ENCODE measurements around the gene COMT. TPM values are rescaled to one million over a fixed set of nuclear protein-coding genes. Genes with fewer than 3 reads are reported as not detected.

Gene COMT
- total RNA-seq, 1 donor from 2014 or later: 49.0 TPM

DNA sequence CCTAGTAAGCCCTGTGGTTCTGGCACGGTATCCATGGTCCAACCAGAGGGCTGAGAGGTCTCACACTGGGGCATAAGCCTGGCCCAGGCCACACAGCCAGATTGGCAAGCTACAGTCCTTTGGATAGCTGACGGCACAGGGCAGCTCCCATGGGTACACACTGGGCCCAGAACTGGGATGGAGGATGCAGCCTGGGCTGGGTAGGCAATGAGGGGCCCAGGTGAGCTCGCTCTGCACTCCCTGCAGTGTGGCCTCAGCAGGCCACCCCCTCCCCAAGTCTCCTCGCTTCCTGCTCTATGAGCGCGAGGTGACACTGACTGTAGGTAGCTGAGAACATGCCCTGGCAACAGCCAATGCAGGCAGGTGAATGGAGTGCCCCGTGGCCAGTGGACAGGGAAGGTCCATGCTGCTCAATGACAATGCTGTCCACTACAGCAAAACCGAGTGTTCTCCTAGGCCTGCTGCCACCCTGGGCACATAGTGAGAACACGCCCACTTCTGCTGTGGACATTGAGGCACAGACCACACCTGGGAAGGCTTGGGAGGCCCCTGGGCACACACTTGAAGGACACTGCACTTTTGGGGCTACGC lies 71.3 kb downstream of the COMT start:
- no peaks in the 10 kb centered on the region for H3K9me3 Mint-ChIP-seq (ENCODE audit: unreplicated experiment)
- H3K4me3 Mint-ChIP-seq (ENCODE audit: unreplicated experiment): no peak overlapping the region
- H3K4me1 Mint-ChIP-seq (ENCODE audit: unreplicated experiment): peaks cover 2% of the 10 kb centered on the region
- DNase-seq (ENCODE audit: low spot score): no peak
- peaks cover 8% of the 10 kb centered on the region for H3K27me3 Mint-ChIP-seq (ENCODE audit: unreplicated experiment)
- TF ChIP-seq, protein P1, sequence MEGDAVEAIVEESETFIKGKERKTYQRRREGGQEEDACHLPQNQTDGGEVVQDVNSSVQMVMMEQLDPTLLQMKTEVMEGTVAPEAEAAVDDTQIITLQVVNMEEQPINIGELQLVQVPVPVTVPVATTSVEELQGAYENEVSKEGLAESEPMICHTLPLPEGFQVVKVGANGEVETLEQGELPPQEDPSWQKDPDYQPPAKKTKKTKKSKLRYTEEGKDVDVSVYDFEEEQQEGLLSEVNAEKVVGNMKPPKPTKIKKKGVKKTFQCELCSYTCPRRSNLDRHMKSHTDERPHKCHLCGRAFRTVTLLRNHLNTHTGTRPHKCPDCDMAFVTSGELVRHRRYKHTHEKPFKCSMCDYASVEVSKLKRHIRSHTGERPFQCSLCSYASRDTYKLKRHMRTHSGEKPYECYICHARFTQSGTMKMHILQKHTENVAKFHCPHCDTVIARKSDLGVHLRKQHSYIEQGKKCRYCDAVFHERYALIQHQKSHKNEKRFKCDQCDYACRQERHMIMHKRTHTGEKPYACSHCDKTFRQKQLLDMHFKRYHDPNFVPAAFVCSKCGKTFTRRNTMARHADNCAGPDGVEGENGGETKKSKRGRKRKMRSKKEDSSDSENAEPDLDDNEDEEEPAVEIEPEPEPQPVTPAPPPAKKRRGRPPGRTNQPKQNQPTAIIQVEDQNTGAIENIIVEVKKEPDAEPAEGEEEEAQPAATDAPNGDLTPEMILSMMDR (IDR thresholded peaks at IDR 0.05; ENCODE audit: unreplicated experiment): no peak
- no peak overlapping the region for H3K27ac Mint-ChIP-seq (ENCODE audit: unreplicated experiment)
- no peaks in the 10 kb centered on the region for H3K36me3 Mint-ChIP-seq (ENCODE audit: low read depth, unreplicated experiment)

DNA sequence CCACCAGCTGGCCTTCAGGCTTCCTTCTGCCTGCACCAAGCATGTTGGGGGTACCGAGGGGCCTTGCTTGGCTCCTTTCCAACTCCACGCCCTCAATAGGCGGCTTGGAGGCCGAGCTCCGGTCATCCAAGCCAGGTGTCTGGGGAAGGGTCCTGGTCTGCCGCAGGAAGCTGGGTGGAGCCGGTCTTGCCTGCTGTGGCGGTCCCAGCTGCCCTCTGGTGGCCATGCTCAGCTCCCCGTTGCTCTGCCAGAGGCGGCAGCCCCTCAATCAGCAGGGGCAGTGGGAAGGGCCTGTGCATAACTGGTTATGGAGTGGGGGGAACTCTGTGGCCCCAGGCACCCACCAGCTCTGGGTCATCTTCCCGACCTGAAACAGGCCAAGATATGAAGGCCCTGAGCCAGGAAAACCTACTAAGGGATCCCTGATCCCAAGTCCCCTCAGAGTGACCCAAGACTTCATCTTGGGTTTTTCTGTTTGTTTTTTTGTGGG lies 71.9 kb downstream of the COMT start:
- Mint-ChIP-seq H3K9me3 (ENCODE audit: unreplicated experiment) (no peaks in the 10 kb centered on the region), H3K27ac (ENCODE audit: unreplicated experiment) (no peak overlapping the region), H3K4me3 (ENCODE audit: unreplicated experiment) (no peak overlapping the region), H3K27me3 (ENCODE audit: unreplicated experiment) (peaks cover 8% of the 10 kb centered on the region), H3K4me1 (ENCODE audit: unreplicated experiment) (peaks cover 2% of the 10 kb centered on the region), H3K36me3 (ENCODE audit: low read depth, unreplicated experiment) (no peaks in the 10 kb centered on the region)
- TF ChIP-seq, protein P1 (IDR thresholded peaks at IDR 0.05; ENCODE audit: unreplicated experiment): peak; percentile 64
- peak; percentile 84 for DNase-seq (ENCODE audit: low spot score)

DNA sequence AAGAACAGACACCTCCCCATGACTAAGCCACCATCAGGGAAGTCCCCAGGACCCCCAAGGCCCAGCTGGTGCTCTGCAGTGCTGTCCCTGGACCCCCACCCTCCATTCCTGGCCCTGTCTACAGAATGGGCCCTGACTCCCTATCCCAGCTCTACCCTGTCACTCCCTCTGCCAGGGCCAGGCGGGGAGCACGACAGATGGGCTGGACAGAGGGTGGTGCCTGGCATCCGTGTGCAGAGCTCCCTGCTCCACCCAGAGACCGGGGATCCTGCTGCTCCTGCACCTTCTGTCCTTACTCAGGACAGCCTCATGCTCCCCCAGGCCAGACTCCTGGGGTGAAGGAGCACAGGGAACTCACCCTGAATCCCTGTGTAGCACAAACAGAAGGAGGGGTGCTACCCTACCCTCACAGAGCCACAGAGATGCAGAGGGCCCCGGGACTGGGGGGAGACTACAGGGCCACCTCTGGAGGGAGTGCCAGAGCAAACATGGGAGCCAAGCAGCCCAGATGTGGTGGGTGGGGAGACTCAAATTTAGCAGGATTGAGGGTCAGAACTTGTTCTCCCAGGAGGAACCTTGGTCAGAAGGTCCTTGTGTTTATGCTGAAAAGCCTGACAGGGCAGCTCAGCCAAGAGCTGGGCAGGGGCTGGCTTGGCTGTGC lies 73.1 kb downstream of the COMT start:
- Mint-ChIP-seq H3K9me3 (ENCODE audit: unreplicated experiment) (no peaks in the 10 kb centered on the region), H3K36me3 (ENCODE audit: low read depth, unreplicated experiment) (no peaks in the 10 kb centered on the region), H3K4me1 (ENCODE audit: unreplicated experiment) (peaks cover 2% of the 10 kb centered on the region), H3K27ac (ENCODE audit: unreplicated experiment) (no peak overlapping the region), H3K4me3 (ENCODE audit: unreplicated experiment) (no peak overlapping the region), H3K27me3 (ENCODE audit: unreplicated experiment) (peaks cover 10% of the 10 kb centered on the region)
- no peak for DNase-seq (ENCODE audit: low spot score)
- TF ChIP-seq, protein P1 (IDR thresholded peaks at IDR 0.05; ENCODE audit: unreplicated experiment): no peak

DNA sequence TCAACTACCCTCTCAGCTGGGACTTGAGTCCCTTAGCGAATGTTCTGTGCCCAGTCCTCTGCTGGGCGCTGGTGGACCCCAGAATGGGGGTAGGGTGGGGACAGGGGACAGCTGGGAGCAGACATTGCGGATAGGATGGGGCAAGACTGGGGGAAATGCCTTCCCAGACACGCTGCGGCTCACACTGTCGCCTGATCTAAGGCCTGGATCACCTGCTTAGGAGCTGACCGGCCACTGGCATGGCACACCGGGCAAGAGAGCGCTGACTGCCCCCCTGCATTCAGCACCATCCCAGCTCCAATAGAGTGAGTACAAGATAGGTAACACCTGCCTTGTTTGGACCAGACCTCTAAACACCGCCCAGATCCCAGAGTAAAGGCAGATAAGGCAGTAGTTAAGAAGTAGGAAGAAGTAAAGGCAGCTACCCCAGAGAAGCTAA lies 73.6 kb downstream of the COMT start:
- peaks cover 2% of the 10 kb centered on the region for H3K4me1 Mint-ChIP-seq (ENCODE audit: unreplicated experiment)
- no peak overlapping the region for H3K27ac Mint-ChIP-seq (ENCODE audit: unreplicated experiment)
- H3K4me3 Mint-ChIP-seq (ENCODE audit: unreplicated experiment): peak overlapping the region; percentile 81
- TF ChIP-seq, protein P1 (IDR thresholded peaks at IDR 0.05; ENCODE audit: unreplicated experiment): no peak
- no peak for DNase-seq (ENCODE audit: low spot score)
- no peaks in the 10 kb centered on the region for H3K9me3 Mint-ChIP-seq (ENCODE audit: unreplicated experiment)
- H3K36me3 Mint-ChIP-seq (ENCODE audit: low read depth, unreplicated experiment): no peaks in the 10 kb centered on the region
- peaks cover 11% of the 10 kb centered on the region for H3K27me3 Mint-ChIP-seq (ENCODE audit: unreplicated experiment)
